Astrocyte (in vitro differentiated cells and primary cell): Measurements from ENCODE around the gene CLOCK. TPM values are rescaled to one million over a fixed set of nuclear protein-coding genes. Genes with fewer than 3 reads are reported as not detected.

Experiments
- DNase-seq: peaks from one replicate; pipeline ENCODE4 v3.0.0-alpha.2; 2010; ENCODE audit warnings: low read depth
- FAIRE-seq: peaks from 2 replicates; lab custom pipeline; 2011; peaks lifted over from hg19 to GRCh38; lab: Jason Lieb, UNC
- H2AFZ ChIP-seq: 2 replicates; pipeline ENCODE4 v1.6.0; 2012; ENCODE audit warnings: low read depth, low read length, inconsistent platforms
- H3K27ac ChIP-seq: 2 replicates; pipeline ENCODE4 v1.5.1; 2011; ENCODE audit warnings: low read depth, low read length, inconsistent platforms
- H3K27me3 ChIP-seq: 2 replicates; pipeline ENCODE4 v1.6.0; 2011; ENCODE audit warnings: low read length, inconsistent platforms; ENCODE audit not compliant: insufficient read depth
- H3K36me3 ChIP-seq: 2 replicates; pipeline ENCODE4 v1.5.1; 2011; ENCODE audit warnings: low read length, inconsistent platforms; ENCODE audit not compliant: insufficient read depth
- H3K4me1 ChIP-seq: 2 replicates; pipeline ENCODE4 v1.5.1; 2011; ENCODE audit warnings: low read length, inconsistent platforms; ENCODE audit not compliant: insufficient read depth
- H3K4me2 ChIP-seq: 2 replicates; pipeline ENCODE4 v1.6.0; 2012; ENCODE audit warnings: low read length, inconsistent platforms
- H3K4me3 ChIP-seq: 2 replicates; pipeline ENCODE4 v1.5.1; 2011; ENCODE audit warnings: low read depth, mild to moderate bottlenecking, low read length, inconsistent platforms; ENCODE audit not compliant: insufficient read depth
- H3K79me2 ChIP-seq: 2 replicates; pipeline ENCODE4 v1.6.0; 2012; ENCODE audit warnings: mild to moderate bottlenecking, low read length, inconsistent platforms; ENCODE audit not compliant: insufficient read depth
- H3K9ac ChIP-seq: 2 replicates; pipeline ENCODE4 v1.6.0; 2012; ENCODE audit warnings: mild to moderate bottlenecking, low read length, inconsistent platforms
- H3K9me3 ChIP-seq: 2 replicates; pipeline ENCODE4 v1.5.1; 2012; ENCODE audit warnings: low read depth, mild to moderate bottlenecking, low read length, inconsistent platforms; ENCODE audit not compliant: insufficient read depth
- H4K20me1 ChIP-seq: 2 replicates; pipeline ENCODE4 v1.6.0; 2012; ENCODE audit warnings: low read length, inconsistent platforms; ENCODE audit not compliant: insufficient read depth
- H3K27ac Mint-ChIP-seq: one replicate; pipeline ENCODE4 v1.8.0; 2021; ENCODE audit warnings: mild to moderate bottlenecking, mixed read lengths; ENCODE audit not compliant: unreplicated experiment
- H3K27me3 Mint-ChIP-seq: one replicate; pipeline ENCODE4 v1.8.0; 2021; ENCODE audit warnings: low read depth, mixed read lengths; ENCODE audit not compliant: unreplicated experiment
- H3K36me3 Mint-ChIP-seq: one replicate; pipeline ENCODE4 v1.8.0; 2021; ENCODE audit warnings: low read depth, mixed read lengths; ENCODE audit not compliant: unreplicated experiment
- H3K4me1 Mint-ChIP-seq: one replicate; pipeline ENCODE4 v1.8.0; 2021; ENCODE audit warnings: low read depth, mixed read lengths; ENCODE audit not compliant: unreplicated experiment
- H3K4me3 Mint-ChIP-seq: one replicate; pipeline ENCODE4 v1.8.0; 2021; ENCODE audit warnings: mild to moderate bottlenecking, moderate library complexity, mixed read lengths; ENCODE audit not compliant: unreplicated experiment
- H3K9me3 Mint-ChIP-seq: one replicate; pipeline ENCODE4 v1.8.0; 2021; ENCODE audit warnings: mild to moderate bottlenecking, mixed read lengths; ENCODE audit not compliant: unreplicated experiment
- CTCF ChIP-seq: IDR thresholded peaks from 2 replicates; pipeline ENCODE4 v1.5.1; 2011; ENCODE audit warnings: low read depth, mild to moderate bottlenecking, inconsistent platforms, low read length, moderate library complexity; ENCODE audit not compliant: insufficient read depth
- EZH2 ChIP-seq: IDR thresholded peaks from 2 replicates; pipeline ENCODE4 v1.6.1; 2012; ENCODE audit warnings: mild to moderate bottlenecking, low read length, inconsistent platforms; ENCODE audit not compliant: insufficient read depth
- total RNA-seq: library from RNA; stranded (reverse); gene quantifications from 2 replicates; pipeline ENCODE4 v1.2.1, GENCODE V29; 2021

CLOCK gene
- total RNA-seq, 1 donor from 2014 or later: 20.4 TPM

- H3K36me3 Mint-ChIP-seq: no peaks in the 10 kb centered on the region
- H4K20me1 ChIP-seq: peaks cover 4% of the 10 kb centered on the region
- peaks cover 41% of the 10 kb centered on the region for H3K79me2 ChIP-seq
- no peak overlapping the region for H3K4me3 ChIP-seq
- no peak overlapping the region for H2AFZ ChIP-seq
- no peaks in the 10 kb centered on the region for H3K9me3 ChIP-seq
- FAIRE-seq (no peak), DNase-seq (no peak)
- no peak overlapping the region for H3K4me2 ChIP-seq
- no peak overlapping the region for H3K27ac Mint-ChIP-seq
- no peak overlapping the region for H3K9ac ChIP-seq
- no peaks in the 10 kb centered on the region for H3K27me3 Mint-ChIP-seq
- peaks cover 9% of the 10 kb centered on the region for H3K4me1 ChIP-seq
- no peak overlapping the region for H3K27ac ChIP-seq
- H3K4me3 Mint-ChIP-seq: no peak overlapping the region
- H3K9me3 Mint-ChIP-seq: no peaks in the 10 kb centered on the region
- no peaks in the 10 kb centered on the region for H3K36me3 ChIP-seq
- no peaks in the 10 kb centered on the region for H3K27me3 ChIP-seq
- TF ChIP-seq EZH2: no peak
- peaks cover 16% of the 10 kb centered on the region for H3K4me1 Mint-ChIP-seq
Observed at GRCh38 chr4:55512077-55512476, 34.6 kb downstream of the CLOCK start.

- Mint-ChIP-seq H3K27ac (no peak overlapping the region), H3K4me1 (peaks cover 16% of the 10 kb centered on the region), H3K27me3 (no peaks in the 10 kb centered on the region), H3K36me3 (no peaks in the 10 kb centered on the region), H3K9me3 (no peaks in the 10 kb centered on the region), H3K4me3 (no peak overlapping the region)
- Histone ChIP-seq H3K4me2 (no peak overlapping the region), H3K36me3 (no peaks in the 10 kb centered on the region), H3K79me2 (peaks cover 41% of the 10 kb centered on the region), H3K27me3 (no peaks in the 10 kb centered on the region), H3K9me3 (no peaks in the 10 kb centered on the region), H4K20me1 (peaks cover 4% of the 10 kb centered on the region), H2AFZ (no peak overlapping the region), H3K4me1 (peaks cover 9% of the 10 kb centered on the region), H3K4me3 (no peak overlapping the region), H3K27ac (no peak overlapping the region), H3K9ac (no peak overlapping the region)
- FAIRE-seq (no peak), DNase-seq (no peak)
- TF ChIP-seq EZH2 (no peak), CTCF (no peak)
Observed at GRCh38 chr4:55510685-55511084, 36.0 kb downstream of the CLOCK start.

- H3K9me3 ChIP-seq: no peaks in the 10 kb centered on the region
- Mint-ChIP-seq H3K36me3 (no peaks in the 10 kb centered on the region), H3K27me3 (no peaks in the 10 kb centered on the region), H3K9me3 (no peaks in the 10 kb centered on the region), H3K4me1 (peaks cover 16% of the 10 kb centered on the region), H3K4me3 (no peak overlapping the region), H3K27ac (no peak overlapping the region)
- H3K36me3 ChIP-seq: no peaks in the 10 kb centered on the region
- H3K9ac ChIP-seq: no peak overlapping the region
- no peak for FAIRE-seq
- H3K4me1 ChIP-seq: peaks cover 9% of the 10 kb centered on the region
- H3K79me2 ChIP-seq: peaks cover 40% of the 10 kb centered on the region
- H3K4me2 ChIP-seq: no peak overlapping the region
- TF ChIP-seq EZH2: no peak
- no peak for TF ChIP-seq CTCF
- H4K20me1 ChIP-seq: peaks cover 4% of the 10 kb centered on the region
- no peak overlapping the region for H3K4me3 ChIP-seq
- H2AFZ ChIP-seq: no peak overlapping the region
- no peak overlapping the region for H3K27ac ChIP-seq
- H3K27me3 ChIP-seq: no peaks in the 10 kb centered on the region
- DNase-seq: peak; percentile 36
Observed at GRCh38 chr4:55509266-55509665, 37.4 kb downstream of the CLOCK start.
